ENCODE results near the gene ZC3H4. TPM values are rescaled to one million over a fixed set of nuclear protein-coding genes. Genes with fewer than 3 reads are reported as not detected.

ZC3H4 gene
- total RNA-seq, 2 donors from 2014 or later, result 21.9 to 26.0 TPM

GRCh38 chr19:47026889-47027288 is 86.7 kb downstream of the ZC3H4 start:
- ATAC-seq (ENCODE audit: insufficient number of reproducible peaks, low FRiP score, low read depth), result no peak
- H3K4me3 ChIP-seq, result no peak overlapping the region
- H3K27me3 ChIP-seq (replicated peaks; ENCODE audit: insufficient read depth), result peaks cover 6% of the 10 kb centered on the region
- no peaks in the 10 kb centered on the region for H3K36me3 ChIP-seq
- H3K9me3 ChIP-seq, result no peaks in the 10 kb centered on the region
- peaks cover 0 to 4% of the 10 kb centered on the region in 2 donors for H3K4me1 ChIP-seq (ENCODE audit: control insufficient read depth in 1 of 2, low read depth in 2 of 2)
- H3K27ac ChIP-seq, result no peak overlapping the region
- no peak for DNase-seq (ENCODE audit: low spot score)
- TF ChIP-seq, protein P1, sequence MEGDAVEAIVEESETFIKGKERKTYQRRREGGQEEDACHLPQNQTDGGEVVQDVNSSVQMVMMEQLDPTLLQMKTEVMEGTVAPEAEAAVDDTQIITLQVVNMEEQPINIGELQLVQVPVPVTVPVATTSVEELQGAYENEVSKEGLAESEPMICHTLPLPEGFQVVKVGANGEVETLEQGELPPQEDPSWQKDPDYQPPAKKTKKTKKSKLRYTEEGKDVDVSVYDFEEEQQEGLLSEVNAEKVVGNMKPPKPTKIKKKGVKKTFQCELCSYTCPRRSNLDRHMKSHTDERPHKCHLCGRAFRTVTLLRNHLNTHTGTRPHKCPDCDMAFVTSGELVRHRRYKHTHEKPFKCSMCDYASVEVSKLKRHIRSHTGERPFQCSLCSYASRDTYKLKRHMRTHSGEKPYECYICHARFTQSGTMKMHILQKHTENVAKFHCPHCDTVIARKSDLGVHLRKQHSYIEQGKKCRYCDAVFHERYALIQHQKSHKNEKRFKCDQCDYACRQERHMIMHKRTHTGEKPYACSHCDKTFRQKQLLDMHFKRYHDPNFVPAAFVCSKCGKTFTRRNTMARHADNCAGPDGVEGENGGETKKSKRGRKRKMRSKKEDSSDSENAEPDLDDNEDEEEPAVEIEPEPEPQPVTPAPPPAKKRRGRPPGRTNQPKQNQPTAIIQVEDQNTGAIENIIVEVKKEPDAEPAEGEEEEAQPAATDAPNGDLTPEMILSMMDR (IDR thresholded peaks at IDR 0.05), result no peak

DNA sequence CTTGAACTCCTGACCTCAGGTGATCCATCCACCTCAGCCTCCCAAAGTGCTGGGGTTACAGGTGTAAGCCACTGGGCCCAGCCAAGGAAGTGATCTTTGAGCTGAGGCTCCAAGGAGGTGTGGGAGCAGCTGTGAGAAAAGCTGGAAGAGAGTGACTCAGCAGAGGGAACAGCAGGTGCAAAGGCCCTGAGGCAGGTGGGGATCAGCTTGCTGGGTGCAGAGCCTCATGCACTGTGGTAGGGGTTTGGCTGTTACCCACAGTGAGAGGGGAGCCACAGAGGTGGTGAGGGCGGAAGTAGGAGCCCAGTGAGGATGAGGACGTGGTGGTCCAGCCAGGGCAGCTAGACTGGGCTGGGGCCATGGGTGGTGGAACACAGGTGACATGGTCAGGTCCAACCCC is 87.4 kb downstream of the ZC3H4 start:
- H3K27ac ChIP-seq, result no peak overlapping the region
- ATAC-seq (ENCODE audit: insufficient number of reproducible peaks, low FRiP score, low read depth) (no peak), DNase-seq (ENCODE audit: low spot score) (no peak)
- H3K4me3 ChIP-seq, result no peak overlapping the region
- H3K36me3 ChIP-seq, result no peaks in the 10 kb centered on the region
- H3K27me3 ChIP-seq (replicated peaks; ENCODE audit: insufficient read depth), result peaks cover 13% of the 10 kb centered on the region
- TF ChIP-seq, protein P1 (IDR thresholded peaks at IDR 0.05), result no peak
- no peaks in the 10 kb centered on the region for H3K9me3 ChIP-seq
- H3K4me1 ChIP-seq (ENCODE audit: control insufficient read depth in 1 of 2, low read depth in 2 of 2), result peaks cover 7 to 11% of the 10 kb centered on the region in 2 donors

DNA sequence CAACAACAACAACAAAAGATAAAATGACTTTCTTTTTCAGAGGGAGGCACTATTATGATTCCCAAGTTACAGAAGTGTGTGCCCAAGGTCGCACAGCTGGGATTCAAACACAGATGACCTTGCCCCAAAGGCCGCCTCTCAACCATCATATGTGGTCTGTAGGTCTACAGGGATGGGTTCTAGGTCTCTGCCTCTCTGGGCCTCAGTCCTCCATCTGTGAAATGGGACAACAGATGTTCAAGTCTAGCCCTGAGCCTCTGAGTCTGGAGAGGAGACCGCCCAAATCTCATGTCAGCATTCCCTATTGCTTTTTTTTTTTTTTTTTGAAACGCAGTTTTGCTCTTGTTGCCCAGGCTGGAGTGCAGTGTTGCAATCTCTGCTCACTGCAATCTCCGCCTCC is 89.1 kb downstream of the ZC3H4 start:
- H3K4me3 ChIP-seq, result no peak overlapping the region
- DNase-seq (ENCODE audit: low spot score) (no peak), ATAC-seq (ENCODE audit: insufficient number of reproducible peaks, low FRiP score, low read depth) (no peak)
- H3K27me3 ChIP-seq (replicated peaks; ENCODE audit: insufficient read depth), result peaks cover 13% of the 10 kb centered on the region
- H3K36me3 ChIP-seq, result no peaks in the 10 kb centered on the region
- H3K4me1 ChIP-seq (ENCODE audit: control insufficient read depth in 1 of 2, low read depth in 2 of 2), result peaks cover 22 to 23% of the 10 kb centered on the region in 2 donors
- TF ChIP-seq, protein P1 (IDR thresholded peaks at IDR 0.05), result no peak
- H3K9me3 ChIP-seq, result no peaks in the 10 kb centered on the region
- H3K27ac ChIP-seq, result no peak overlapping the region

- no peaks in the 10 kb centered on the region for H3K9me3 ChIP-seq
- H3K27me3 ChIP-seq (replicated peaks; ENCODE audit: insufficient read depth), result peaks cover 13% of the 10 kb centered on the region
- no peak for ATAC-seq (ENCODE audit: insufficient number of reproducible peaks, low FRiP score, low read depth)
Observed at GRCh38 chr19:47023448-47023794, 90.2 kb downstream of the ZC3H4 start.

DNA sequence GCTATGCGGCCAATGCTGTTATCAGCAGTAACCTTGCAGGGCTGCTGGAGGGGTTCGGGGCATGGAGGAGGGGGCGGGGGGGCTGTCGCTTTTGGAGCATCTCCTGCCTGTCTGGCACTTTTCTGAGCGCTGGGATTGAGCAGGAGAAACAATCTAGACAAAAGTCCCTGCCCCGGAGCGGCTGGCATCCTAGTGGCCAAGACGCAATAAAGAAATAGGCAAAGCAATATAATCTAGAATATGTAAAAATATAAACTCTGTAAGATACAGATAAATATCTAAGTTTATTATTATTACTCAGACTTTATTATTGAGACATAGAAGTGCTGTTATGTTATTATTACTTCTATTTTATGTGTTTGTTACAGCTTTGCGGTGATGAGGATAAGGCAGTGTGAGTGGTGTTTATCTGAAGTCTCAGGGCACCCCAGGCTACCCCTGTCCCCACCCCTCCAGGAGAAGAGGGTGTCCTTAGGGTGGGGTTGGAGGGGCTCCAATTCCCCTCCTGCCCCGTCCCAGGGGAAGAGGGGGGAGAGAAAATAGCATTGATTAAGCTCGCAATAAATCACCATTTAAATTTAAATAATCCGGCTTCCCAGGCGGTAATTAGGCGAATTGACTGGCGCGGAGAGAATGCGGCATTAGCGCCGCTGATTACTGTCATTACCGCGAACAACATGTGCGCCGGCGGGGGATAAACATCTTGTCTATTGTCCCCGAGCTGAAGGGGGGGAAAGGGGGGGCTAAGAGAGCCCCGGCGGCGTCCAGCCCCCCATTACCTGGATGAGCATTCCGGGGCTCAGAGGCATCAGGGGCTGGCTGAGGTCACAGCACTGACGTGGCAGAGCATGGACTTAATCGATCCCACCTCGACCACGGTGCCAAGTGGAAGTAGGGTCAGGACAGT is 90.8 kb downstream of the ZC3H4 start:
- no peaks in the 10 kb centered on the region for H3K9me3 ChIP-seq
- DNase-seq (ENCODE audit: low spot score) (no peak), ATAC-seq (ENCODE audit: insufficient number of reproducible peaks, low FRiP score, low read depth) (no peak)
- peaks cover 22 to 24% of the 10 kb centered on the region in 2 donors for H3K4me1 ChIP-seq (ENCODE audit: control insufficient read depth in 1 of 2, low read depth in 2 of 2)
- TF ChIP-seq, protein P1 (IDR thresholded peaks at IDR 0.05), result no peak
- H3K27me3 ChIP-seq (replicated peaks; ENCODE audit: insufficient read depth), result peaks cover 13% of the 10 kb centered on the region
- no peaks in the 10 kb centered on the region for H3K36me3 ChIP-seq
- H3K4me3 ChIP-seq, result no peak overlapping the region
- H3K27ac ChIP-seq, result no peak overlapping the region

More at GRCh38 chr19:47023448-47023794, 90.2 kb downstream of the ZC3H4 start:
- TF ChIP-seq, protein P1 (IDR thresholded peaks at IDR 0.05), result no peak
- DNase-seq (ENCODE audit: low spot score), result no peak
- Histone ChIP-seq H3K27ac (no peak overlapping the region), H3K4me3 (no peak overlapping the region), H3K4me1 (ENCODE audit: control insufficient read depth in 1 of 2, low read depth in 2 of 2) (peaks cover 22 to 24% of the 10 kb centered on the region in 2 donors), H3K36me3 (no peaks in the 10 kb centered on the region)

Measured in thoracic aorta (tissue), 2 donors.